Stimulated activated CD8-positive, alpha-beta memory T cell treated with anti-CD3 and anti-CD28 coated beads, Interleukin-7, amount 100 ng/mL, for 4 hours (primary cell): ENCODE measurements around the gene NALCN.
A peak's percentile ranks its signal among the peaks of the same experiment; 100 is the strongest.

Experiments used
- DNase-seq, 2 donors: peaks; one replicate each; pipeline ENCODE4 v3.0.0-alpha.2; 2020; ENCODE audit warnings: low read depth in 2 of 2

The NALCN gene

GRCh38 chr13:101291206-101291605 lies 125.1 kb downstream of the NALCN start:
- DNase-seq = no peak

- no peak for DNase-seq
Measured at GRCh38 chr13:101289764-101290163, 126.5 kb downstream of the NALCN start.

GRCh38 chr13:101283782-101284181 lies 132.5 kb downstream of the NALCN start:
- no peak for DNase-seq

GRCh38 chr13:101272886-101273285 lies 143.4 kb downstream of the NALCN start:
- no peak for DNase-seq

- DNase-seq = no peak
Measured at GRCh38 chr13:101271681-101272245, 144.5 kb downstream of the NALCN start.

- no peak for DNase-seq
Measured at GRCh38 chr13:101267656-101268055, 148.7 kb downstream of the NALCN start.

DNA sequence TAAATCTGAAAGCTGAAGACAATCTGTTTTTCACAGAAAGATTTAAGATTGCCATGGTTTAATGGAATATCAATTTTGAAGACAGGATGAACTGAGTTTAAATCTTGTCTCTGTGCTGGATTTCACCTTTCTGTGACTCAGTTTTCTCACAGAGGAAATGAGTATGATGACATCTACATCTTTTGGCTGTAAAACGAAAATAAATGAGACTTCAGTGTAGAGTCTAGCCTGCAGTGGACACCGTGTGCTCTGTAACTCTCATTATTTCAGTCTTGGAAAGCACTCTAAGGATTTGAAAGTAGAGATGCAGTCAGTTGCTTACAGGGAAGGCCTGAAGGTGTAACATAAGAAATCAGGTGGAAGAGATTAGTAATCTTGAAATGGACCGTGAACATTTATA lies 150.4 kb downstream of the NALCN start:
- no peak for DNase-seq

DNA sequence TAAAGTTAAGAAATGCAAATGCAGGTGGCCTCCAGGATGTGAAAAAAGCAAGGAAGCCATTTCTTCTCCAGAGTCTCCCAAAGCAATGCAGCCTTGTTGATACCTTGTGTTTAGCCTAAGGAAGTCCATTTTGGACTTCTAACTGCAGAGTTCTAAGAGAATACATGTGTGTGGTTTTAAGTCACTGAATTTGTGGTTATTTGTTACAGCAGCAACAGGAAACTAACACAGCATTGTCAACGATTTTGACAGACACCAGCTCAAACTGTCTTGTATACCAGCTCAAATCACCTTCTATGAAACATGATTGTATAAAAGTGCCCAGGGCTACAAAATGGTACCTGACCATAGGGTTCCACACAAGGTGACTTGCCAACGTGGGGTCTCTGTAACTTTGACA lies 151.4 kb downstream of the NALCN start:
- no peak for DNase-seq

DNA sequence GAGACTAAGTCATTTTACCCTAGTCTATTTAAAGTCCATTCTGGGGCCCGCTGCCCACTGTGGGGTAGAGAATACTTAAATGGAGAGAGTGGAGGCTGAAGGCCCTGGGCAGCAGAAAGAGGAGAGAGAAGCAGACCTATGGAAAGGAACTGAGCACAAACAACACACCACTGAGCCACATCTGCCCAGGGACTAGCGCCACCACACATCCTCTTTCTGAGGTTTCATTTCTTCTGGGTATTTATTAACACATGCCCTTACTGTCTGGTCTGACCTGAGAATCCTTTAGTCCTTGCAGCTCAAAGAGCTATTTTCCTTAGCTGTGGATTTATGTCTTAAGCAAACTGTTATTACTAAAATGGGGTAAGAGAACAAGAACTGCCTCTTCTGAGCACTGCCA lies 154.0 kb downstream of the NALCN start:
- DNase-seq = no peak

DNA sequence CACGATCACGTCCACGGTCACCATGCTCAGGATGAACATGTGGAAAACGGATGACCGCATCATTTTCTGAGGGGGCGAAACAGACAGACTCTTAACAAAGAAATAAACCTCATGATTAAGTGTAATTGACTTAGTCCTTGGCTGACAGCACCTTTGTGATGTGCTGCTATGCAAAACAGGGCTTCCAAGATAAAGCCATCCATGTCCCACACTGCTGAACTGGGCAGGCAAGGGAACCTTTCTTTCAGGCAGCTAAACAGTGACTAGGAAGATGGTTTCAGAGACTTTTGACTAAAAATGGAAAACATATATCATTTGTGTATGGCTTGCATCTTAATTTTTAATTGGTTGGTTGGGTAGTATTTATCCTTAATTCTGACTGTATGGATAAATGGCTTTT lies 157.8 kb downstream of the NALCN start:
- no peak for DNase-seq

DNA sequence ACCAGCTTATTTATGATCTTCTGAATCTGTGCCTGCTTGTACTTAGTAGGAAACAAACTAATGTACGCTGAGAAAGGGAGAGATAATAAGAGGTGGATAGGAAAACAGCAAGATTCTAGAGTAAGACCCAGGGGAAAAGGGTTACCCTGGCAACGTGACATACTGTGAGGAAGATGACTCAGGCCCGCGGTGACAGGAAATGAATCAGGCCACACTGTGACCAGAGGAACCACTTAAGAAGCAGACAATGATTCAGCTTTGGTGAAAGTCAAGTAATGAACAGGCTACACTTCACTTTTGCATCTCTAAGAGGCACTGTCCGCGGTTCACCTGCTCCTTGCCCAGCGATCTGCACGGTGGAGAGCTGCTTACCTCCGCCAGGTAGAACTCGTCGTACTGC lies 158.2 kb downstream of the NALCN start:
- peak; percentile 16 to 22 for DNase-seq

DNA sequence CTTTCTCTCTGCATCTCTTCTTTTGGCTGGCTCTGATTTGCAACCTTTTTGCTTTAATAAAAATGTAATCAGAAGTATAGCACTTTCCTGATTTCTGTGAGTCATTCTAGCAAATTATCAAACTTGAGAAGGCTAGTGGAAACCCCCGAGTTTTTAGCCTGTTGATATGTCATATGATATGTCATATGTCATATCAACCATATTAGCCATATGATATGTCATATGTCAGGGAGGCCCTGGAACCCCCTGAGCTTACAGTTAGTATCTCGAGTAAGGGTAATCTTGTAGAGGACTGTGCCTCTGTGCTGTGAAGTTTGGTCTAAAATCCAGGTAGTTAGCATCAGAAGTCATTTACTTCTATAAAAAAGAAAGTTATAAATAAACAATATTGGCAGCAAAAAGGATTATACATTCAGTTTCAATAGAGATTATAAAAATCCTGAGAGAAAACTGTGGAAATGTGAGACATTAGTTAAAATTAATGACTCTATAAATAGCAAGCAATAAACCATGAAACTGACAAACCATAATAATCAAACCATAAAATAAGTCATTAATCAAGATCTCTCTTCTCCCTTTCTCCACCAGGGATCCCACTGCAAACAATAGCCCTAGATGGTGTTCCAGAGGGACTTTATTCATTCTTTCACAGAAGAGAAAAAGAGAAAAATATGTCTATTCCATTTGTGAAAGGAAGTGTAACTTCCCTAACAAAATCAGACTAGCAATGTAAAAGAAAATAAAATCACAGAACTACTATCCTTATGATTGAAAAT lies 167.4 kb downstream of the NALCN start:
- no peak for DNase-seq

- DNase-seq = no peak
Measured at GRCh38 chr13:101242720-101243119, 173.6 kb downstream of the NALCN start.

DNA sequence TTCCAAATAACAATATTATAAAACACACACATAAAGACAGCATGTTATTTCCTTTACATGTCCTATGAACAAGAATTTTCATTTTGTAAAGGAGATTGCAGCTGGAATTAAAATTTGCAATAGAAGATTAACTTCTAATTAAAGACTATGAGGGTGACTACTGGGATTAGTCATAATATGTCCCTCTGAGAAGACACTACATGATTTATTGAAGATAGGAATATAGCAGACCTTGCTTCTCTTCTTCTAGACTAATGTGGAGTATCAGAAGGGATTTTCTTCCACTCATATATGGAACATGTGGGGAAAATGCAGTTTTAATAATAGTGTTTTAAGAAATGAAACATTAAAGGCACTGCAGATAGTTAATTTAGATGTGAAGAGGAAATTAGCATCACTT lies 177.8 kb downstream of the NALCN start:
- DNase-seq = no peak

DNA sequence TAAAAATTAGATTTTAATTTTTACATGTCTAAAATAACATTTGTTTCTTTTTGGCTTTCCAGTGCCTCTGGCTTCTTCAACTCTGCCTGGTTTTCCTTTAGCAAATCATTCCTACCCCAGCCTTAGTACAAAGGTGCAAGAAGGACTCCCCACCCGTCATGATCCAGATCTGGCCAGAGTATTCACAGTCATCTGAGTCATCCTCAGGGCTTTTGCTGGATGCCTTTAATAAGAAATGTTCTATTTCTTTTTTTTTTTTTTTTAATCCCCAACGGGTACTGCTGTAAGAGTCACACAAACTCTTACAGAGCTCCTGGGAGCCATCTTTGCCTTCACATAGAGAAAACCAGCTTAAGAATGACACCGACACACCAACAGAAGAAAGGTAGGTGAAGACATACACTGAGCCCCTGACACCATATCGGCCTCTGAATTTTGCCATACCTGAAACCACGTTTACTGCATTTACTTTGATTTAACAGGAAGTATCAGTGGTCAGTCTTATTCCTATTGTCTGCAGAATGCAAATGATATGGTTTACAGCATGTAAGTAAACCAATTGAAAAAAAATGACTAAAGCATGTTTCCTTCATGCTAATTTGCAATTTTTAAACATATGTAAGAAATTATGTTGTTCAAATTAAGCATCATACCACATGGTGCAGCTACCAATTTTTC lies 184.4 kb downstream of the NALCN start:
- DNase-seq = no peak

GRCh38 chr13:101230271-101230890 lies 185.9 kb downstream of the NALCN start:
- no peak for DNase-seq

DNA sequence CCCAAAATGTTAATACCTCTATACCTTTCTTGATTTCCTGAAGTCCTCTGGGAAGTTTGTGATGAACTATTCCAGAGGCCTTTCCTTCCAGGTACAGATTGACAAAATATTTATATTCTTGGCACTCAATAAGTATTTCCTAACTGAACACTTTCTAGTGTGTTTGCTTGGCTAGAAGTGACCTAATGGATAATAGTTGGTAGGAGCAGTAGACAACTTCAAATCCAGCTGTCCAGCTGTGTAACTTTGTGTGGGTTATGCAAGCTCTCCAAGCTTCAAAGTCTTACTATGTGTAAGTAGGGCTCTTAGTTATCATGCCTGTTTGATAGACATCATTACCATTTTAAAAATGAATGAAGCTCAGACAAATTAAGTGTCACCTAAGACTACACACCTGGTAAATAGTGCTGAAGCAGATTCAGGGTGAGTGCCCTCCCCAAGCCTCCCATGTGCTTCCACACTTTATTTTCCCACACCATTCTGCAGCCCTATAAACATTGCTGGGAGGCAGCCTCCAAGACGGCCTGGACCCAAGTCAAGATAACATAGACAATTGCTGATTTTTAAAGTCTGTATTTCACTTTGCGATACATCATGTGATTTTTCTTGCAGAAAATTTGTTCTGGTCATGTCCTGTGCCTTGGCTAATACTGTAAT lies 196.6 kb downstream of the NALCN start:
- DNase-seq = no peak

DNA sequence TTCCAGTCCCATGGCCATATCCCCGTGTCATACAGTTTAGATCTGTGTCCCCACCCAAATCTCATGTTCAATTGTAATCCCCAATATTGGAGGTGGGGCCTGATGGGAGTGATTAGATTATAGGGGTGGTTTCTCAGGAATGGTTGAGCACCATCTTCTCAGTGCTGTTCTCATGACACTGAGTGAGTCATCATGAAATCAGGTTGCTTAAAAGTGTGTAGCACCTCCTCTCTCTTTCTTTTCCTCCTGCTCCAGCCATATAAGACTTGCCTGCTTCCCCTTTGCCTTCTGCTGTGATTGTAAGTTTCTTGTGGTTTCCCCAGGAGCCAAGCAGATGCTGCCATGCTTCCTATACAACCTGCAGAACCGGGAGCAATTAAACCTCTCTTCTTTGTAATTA lies 197.8 kb downstream of the NALCN start:
- no peak for DNase-seq

DNA sequence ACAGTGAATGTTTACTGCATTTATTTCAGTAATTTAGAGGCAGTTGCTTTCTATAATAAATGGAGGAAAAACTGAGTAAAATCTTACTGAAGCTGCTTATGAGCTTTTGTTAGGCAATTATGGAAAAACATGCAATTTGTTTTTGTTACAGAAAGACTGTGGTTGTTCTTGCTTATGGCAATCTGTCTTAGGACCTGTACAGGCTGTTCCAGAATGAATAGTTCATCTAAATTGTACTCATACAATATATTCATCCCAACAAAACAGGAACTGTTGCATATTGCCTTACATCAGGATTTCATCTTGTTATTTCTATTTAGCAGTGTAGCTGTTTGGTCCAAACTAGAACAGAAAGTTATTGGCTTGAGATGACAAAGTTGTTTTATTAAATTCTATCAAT lies 199.2 kb downstream of the NALCN start:
- DNase-seq = no peak

- DNase-seq = no peak
Measured at GRCh38 chr13:101211261-101211660, 205.0 kb downstream of the NALCN start.

DNA sequence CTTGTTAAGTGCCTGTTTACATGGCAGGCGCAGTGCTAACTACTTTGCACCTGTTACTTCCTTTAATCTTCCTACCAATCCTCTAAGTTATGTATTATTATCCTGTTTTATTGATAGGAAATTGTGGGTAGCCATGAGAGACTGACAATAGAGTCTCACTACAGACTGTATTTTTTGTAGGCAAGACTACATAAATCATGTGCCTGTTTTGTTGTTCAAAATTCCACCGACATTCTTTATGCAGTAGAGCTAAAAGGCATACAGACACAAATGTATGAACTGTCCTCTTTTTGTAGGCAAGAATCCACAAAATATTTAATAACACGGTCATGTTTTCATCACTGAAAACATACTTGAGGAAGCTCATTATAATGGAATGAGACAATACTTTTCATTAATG lies 205.5 kb downstream of the NALCN start:
- no peak for DNase-seq

GRCh38 chr13:101209206-101209893 lies 207.0 kb downstream of the NALCN start:
- no peak for DNase-seq
